Nephron progenitor cell (in vitro differentiated cells): Measurements from ENCODE around the gene CDC23.

Source experiments
- DNase-seq: peaks from one replicate; pipeline ENCODE4 v3.0.0; 2021
- H3K27ac Mint-ChIP-seq: 2 replicates; pipeline ENCODE4 v1.8.0; 2021; ENCODE audit warnings: mild to moderate bottlenecking, moderate library complexity, mixed read lengths
- H3K27me3 Mint-ChIP-seq: 2 replicates; pipeline ENCODE4 v1.8.0; 2021; ENCODE audit warnings: mild to moderate bottlenecking, low read depth, mixed read lengths; ENCODE audit not compliant: poor library complexity
- H3K36me3 Mint-ChIP-seq: 2 replicates; pipeline ENCODE4 v1.8.0; 2021; ENCODE audit warnings: low read depth, mixed read lengths
- H3K4me1 Mint-ChIP-seq: 2 replicates; pipeline ENCODE4 v1.8.0; 2021; ENCODE audit warnings: mixed read lengths
- H3K4me3 Mint-ChIP-seq: 2 replicates; pipeline ENCODE4 v1.8.0; 2021; ENCODE audit warnings: mild to moderate bottlenecking, moderate library complexity, mixed read lengths
- H3K9me3 Mint-ChIP-seq: 2 replicates; pipeline ENCODE4 v1.8.0; 2021; ENCODE audit warnings: mild to moderate bottlenecking, moderate library complexity, mixed read lengths
- TF ChIP-seq, protein P1 (sequence below): fragments of 200-600 bp; sonication (generic); IDR thresholded peaks from 2 replicates; pipeline ENCODE4 v1.5.0; 2021; ENCODE audit warnings: antibody characterized with exemption

The CDC23 gene

GRCh38 chr5:138179277-138179857 is 33.8 kb downstream of the CDC23 start:
- H3K36me3 Mint-ChIP-seq: peaks cover 43% of the 10 kb centered on the region
- peaks cover 22% of the 10 kb centered on the region for H3K4me1 Mint-ChIP-seq
- H3K27ac Mint-ChIP-seq: no peak overlapping the region
- H3K27me3 Mint-ChIP-seq: no peaks in the 10 kb centered on the region
- TF ChIP-seq, protein P1, sequence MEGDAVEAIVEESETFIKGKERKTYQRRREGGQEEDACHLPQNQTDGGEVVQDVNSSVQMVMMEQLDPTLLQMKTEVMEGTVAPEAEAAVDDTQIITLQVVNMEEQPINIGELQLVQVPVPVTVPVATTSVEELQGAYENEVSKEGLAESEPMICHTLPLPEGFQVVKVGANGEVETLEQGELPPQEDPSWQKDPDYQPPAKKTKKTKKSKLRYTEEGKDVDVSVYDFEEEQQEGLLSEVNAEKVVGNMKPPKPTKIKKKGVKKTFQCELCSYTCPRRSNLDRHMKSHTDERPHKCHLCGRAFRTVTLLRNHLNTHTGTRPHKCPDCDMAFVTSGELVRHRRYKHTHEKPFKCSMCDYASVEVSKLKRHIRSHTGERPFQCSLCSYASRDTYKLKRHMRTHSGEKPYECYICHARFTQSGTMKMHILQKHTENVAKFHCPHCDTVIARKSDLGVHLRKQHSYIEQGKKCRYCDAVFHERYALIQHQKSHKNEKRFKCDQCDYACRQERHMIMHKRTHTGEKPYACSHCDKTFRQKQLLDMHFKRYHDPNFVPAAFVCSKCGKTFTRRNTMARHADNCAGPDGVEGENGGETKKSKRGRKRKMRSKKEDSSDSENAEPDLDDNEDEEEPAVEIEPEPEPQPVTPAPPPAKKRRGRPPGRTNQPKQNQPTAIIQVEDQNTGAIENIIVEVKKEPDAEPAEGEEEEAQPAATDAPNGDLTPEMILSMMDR: no peak
- H3K4me3 Mint-ChIP-seq: no peak overlapping the region
- H3K9me3 Mint-ChIP-seq: no peaks in the 10 kb centered on the region
- DNase-seq: peak; percentile 16

GRCh38 chr5:138178516-138179276 is 34.4 kb downstream of the CDC23 start, which contains the start of the genes BRD8 and KIF20A:
Gene BRD8 (minus strand): TSS chr5:138178630. CDS start chr5:138178614, 16 bp downstream.
Gene KIF20A (plus strand): TSS chr5:138179112. CDS start chr5:138179681, 569 bp downstream.
- Mint-ChIP-seq H3K36me3 (peaks cover 43% of the 10 kb centered on the region), H3K9me3 (no peaks in the 10 kb centered on the region), H3K27me3 (no peaks in the 10 kb centered on the region), H3K27ac (no peak within 1 kb of the TSS), H3K4me1 (peaks cover 22% of the 10 kb centered on the region), H3K4me3 (no peak within 1 kb of the TSS)
- TF ChIP-seq, protein P1: no peak
- DNase-seq: peak; percentile 95

DNA sequence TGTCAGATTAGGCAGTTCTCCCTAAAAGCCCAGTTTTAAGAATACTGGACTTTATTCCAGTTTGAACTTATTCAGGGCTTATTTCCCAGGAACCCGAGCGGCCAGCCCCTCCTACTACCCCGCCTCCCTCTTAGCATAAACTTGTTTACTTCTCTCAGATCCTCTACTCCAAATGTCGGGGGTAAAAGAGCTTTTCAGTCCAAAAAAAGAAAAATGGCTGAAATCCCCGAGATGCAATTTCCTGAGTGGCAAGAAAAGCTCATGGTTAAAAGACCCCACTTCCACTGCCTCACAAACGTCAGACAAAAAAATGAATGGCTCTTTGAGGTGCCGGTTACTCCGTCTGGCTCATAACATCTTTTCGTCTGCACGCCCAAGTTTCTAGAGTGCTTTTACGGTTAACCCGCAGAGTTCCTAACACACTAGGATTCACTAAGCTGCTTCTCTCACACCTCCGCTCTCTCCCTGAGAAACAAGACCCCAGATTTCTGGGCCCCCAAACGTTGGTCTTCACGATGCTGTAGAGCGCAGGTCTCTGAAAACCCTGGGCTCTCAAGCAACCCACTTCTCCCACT is 35.1 kb downstream of the CDC23 start:
- Mint-ChIP-seq H3K4me3 (no peak overlapping the region), H3K36me3 (peaks cover 41% of the 10 kb centered on the region), H3K9me3 (no peaks in the 10 kb centered on the region), H3K27ac (no peak overlapping the region), H3K27me3 (no peaks in the 10 kb centered on the region), H3K4me1 (peaks cover 22% of the 10 kb centered on the region)
- TF ChIP-seq, protein P1: no peak
- DNase-seq: peak; percentile 13

- no peak for DNase-seq
- no peaks in the 10 kb centered on the region for H3K9me3 Mint-ChIP-seq
- H3K4me1 Mint-ChIP-seq: no peaks in the 10 kb centered on the region
- no peak overlapping the region for H3K4me3 Mint-ChIP-seq
- TF ChIP-seq, protein P1: no peak
- no peak overlapping the region for H3K27ac Mint-ChIP-seq
- no peaks in the 10 kb centered on the region for H3K27me3 Mint-ChIP-seq
- peaks cover 89% of the 10 kb centered on the region for H3K36me3 Mint-ChIP-seq
These were observed 42.8 kb downstream of the CDC23 start for GRCh38 chr5:138170299-138170698.

GRCh38 chr5:138169124-138169523 is 44.0 kb downstream of the CDC23 start:
- peaks cover 92% of the 10 kb centered on the region for H3K36me3 Mint-ChIP-seq
- no peak overlapping the region for H3K27ac Mint-ChIP-seq
- H3K9me3 Mint-ChIP-seq: no peaks in the 10 kb centered on the region
- no peaks in the 10 kb centered on the region for H3K27me3 Mint-ChIP-seq
- no peaks in the 10 kb centered on the region for H3K4me1 Mint-ChIP-seq
- no peak overlapping the region for H3K4me3 Mint-ChIP-seq
- DNase-seq: no peak
- TF ChIP-seq, protein P1: no peak
